ENCODE measurements around the gene BAZ2A. TPM values are rescaled to one million over a fixed set of nuclear protein-coding genes. Genes with fewer than 3 reads are reported as not detected.
"Not testable (repeated sequence)": the region's sequence is repeated elsewhere in the genome, so short reads cannot be mapped to it uniquely, and the experiment has no call there.

The BAZ2A gene
- total RNA-seq, 1 donor from 2014 or later, result 10.8 TPM

- TF ChIP-seq CTCF (IDR thresholded peaks at IDR 0.05; ENCODE audit: insufficient read depth, low read length, severe bottlenecking), result no peak
- Histone ChIP-seq H3K27me3 (ENCODE audit: control insufficient read depth, insufficient read depth, low read length) (no peaks in the 10 kb centered on the region), H3K36me3 (ENCODE audit: control insufficient read depth, insufficient read depth, low read length) (peaks cover 14% of the 10 kb centered on the region), H3K4me3 (ENCODE audit: low read depth, low read length) (no peak overlapping the region)
- no peak for DNase-seq (ENCODE audit: low read depth)
- no peak for FAIRE-seq
Observed at GRCh38 chr12:56589783-56590182, 40.3 kb downstream of the BAZ2A start.

GRCh38 chr12:56585098-56585497, 45.0 kb downstream of the BAZ2A start:
- H3K4me3 ChIP-seq (ENCODE audit: low read depth, low read length), result no peak overlapping the region
- H3K36me3 ChIP-seq (ENCODE audit: control insufficient read depth, insufficient read depth, low read length), result peaks cover 14% of the 10 kb centered on the region
- H3K27me3 ChIP-seq (ENCODE audit: control insufficient read depth, insufficient read depth, low read length), result no peaks in the 10 kb centered on the region
- FAIRE-seq (no peak), DNase-seq (ENCODE audit: low read depth) (no peak)
- no peak for TF ChIP-seq CTCF (IDR thresholded peaks at IDR 0.05; ENCODE audit: insufficient read depth, low read length, severe bottlenecking)

GRCh38 chr12:56581418-56582145, 48.5 kb downstream of the BAZ2A start:
- Histone ChIP-seq H3K4me3 (ENCODE audit: low read depth, low read length) (no peak overlapping the region), H3K36me3 (ENCODE audit: control insufficient read depth, insufficient read depth, low read length) (peaks cover 2% of the 10 kb centered on the region), H3K27me3 (ENCODE audit: control insufficient read depth, insufficient read depth, low read length) (no peaks in the 10 kb centered on the region)
- FAIRE-seq (no peak), DNase-seq (ENCODE audit: low read depth) (peak; percentile 91)
- TF ChIP-seq CTCF (IDR thresholded peaks at IDR 0.05; ENCODE audit: insufficient read depth, low read length, severe bottlenecking), result no peak

- no peak overlapping the region for H3K4me3 ChIP-seq (ENCODE audit: low read depth, low read length)
- no peaks in the 10 kb centered on the region for H3K27me3 ChIP-seq (ENCODE audit: control insufficient read depth, insufficient read depth, low read length)
- no peak for DNase-seq (ENCODE audit: low read depth)
- TF ChIP-seq CTCF (IDR thresholded peaks at IDR 0.05; ENCODE audit: insufficient read depth, low read length, severe bottlenecking), result no peak
- no peak for FAIRE-seq
- peaks cover 3% of the 10 kb centered on the region for H3K36me3 ChIP-seq (ENCODE audit: control insufficient read depth, insufficient read depth, low read length)
Observed at GRCh38 chr12:56578983-56579546, 51.1 kb downstream of the BAZ2A start.

- H3K36me3 ChIP-seq (ENCODE audit: control insufficient read depth, insufficient read depth, low read length); DNase-seq (ENCODE audit: low read depth); H3K27me3 ChIP-seq (ENCODE audit: control insufficient read depth, insufficient read depth, low read length); FAIRE-seq; H3K4me3 ChIP-seq (ENCODE audit: low read depth, low read length): not testable (repeated sequence)
Observed at GRCh38 chr12:56577248-56577647, 52.9 kb downstream of the BAZ2A start.

- DNase-seq (ENCODE audit: low read depth) (peak; percentile 75), FAIRE-seq (no peak)
- peaks cover 8% of the 10 kb centered on the region for H3K36me3 ChIP-seq (ENCODE audit: control insufficient read depth, insufficient read depth, low read length)
- no peak for TF ChIP-seq CTCF (IDR thresholded peaks at IDR 0.05; ENCODE audit: insufficient read depth, low read length, severe bottlenecking)
- no peaks in the 10 kb centered on the region for H3K27me3 ChIP-seq (ENCODE audit: control insufficient read depth, insufficient read depth, low read length)
- H3K4me3 ChIP-seq (ENCODE audit: low read depth, low read length), result no peak overlapping the region
Observed at GRCh38 chr12:56574210-56574609, 55.9 kb downstream of the BAZ2A start.

Data from bronchial epithelial cell (primary cell).